Heart left ventricle (tissue), 13 donors: ENCODE data around the gene TMEM272.

Experiments
- CTCF ChIP-seq, 12 donors: fragments of 200-600 bp; sonication (generic) in 4 of 12; IDR thresholded peaks; one replicate each; pipeline versions ENCODE4 v1.5.0 to v1.8.0; 2018 to 2022; ENCODE audit warnings: antibody characterized with exemption in 12 of 12, mild to moderate bottlenecking in 5 of 12
- POLR2A ChIP-seq, 2 donors: fragments of 450-650 bp; IDR thresholded peaks; one replicate each; pipeline ENCODE4 v1.6.1; 2017; ENCODE audit warnings: antibody characterized with exemption in 2 of 2, mild to moderate bottlenecking in 2 of 2, moderate library complexity in 2 of 2
- donor health status: ischemic (EF 13 %, LVEDD 7.1; RV severe dilation, severe dysfunction).
- donor health status: DM: no; HTN: yes; CAD: no.
- donor health status: DM: no; HTN: no; CAD: no.
- donor health status: ischemic (EF 25% LVEDD 6.9; RV normal size, moderate dysfunction).
- donor health status: ischemic (EF 25% LVEDD 5.7; RV mildly dilated, moderate dysfunction).
- donor health status: ischemic (EF 35%, LVEDD 5.7; RV mildly dilated, moderate dysfunction).
- donor health status: nonischemic (EF 11% LVEDD 7.7; RV severe dilation, severe dysfunction).
- donor health status: DM: yes; HTN: yes; CAD: no.
- donor health status: PGD.
- donor health status: ischemic (EF 29% LVEDD 5.4; RV normal size, mild dysfunction).
- donor health status: nonischemic (EF 23%, LVEDD 6.1; RV moderate dilation, normal function).

DNA sequence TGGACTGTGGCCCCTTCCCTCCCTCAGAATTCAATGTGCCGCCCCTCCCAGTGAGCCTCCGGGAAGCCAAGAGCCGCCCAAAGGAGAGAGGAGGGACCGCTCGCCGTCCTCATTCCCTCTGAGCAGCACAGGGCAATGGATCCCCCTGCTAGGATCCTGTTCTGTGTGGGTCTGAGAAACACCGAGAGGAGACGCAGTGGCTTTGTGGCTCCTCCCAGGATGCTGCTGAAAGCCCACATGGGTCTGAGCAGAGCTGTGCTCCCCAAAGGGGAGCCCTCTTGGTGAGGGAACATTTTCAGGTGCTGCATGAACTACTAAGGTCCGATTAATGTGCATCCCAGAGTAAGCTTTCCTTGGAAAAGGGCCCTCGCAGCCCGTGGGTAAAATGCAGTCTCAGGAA, 71.5 kb downstream of the TMEM272 start:
- TF ChIP-seq CTCF (IDR thresholded peaks at IDR 0.05) (no peak), POLR2A (IDR thresholded peaks at IDR 0.05) (no peak)
